Measurements from ENCODE around the gene PLD5. TPM values are rescaled to one million over a fixed set of nuclear protein-coding genes. Genes with fewer than 3 reads are reported as not detected.
"Not testable (repeated sequence)": the region's sequence is repeated elsewhere in the genome, so short reads cannot be mapped to it uniquely, and the experiment has no call there.

PLD5 gene
- total and polyA plus RNA-seq, 2 of the 13 experiments (the other 11 are each of a cell fraction or from before 2014, with no cell fraction given) = not detected

- TF ChIP-seq ZNF614 (CRISPR knock-in tag; IDR thresholded peaks at IDR 0.05; ENCODE audit: borderline replicate concordance) (no peak), RFX1 (IDR thresholded peaks at IDR 0.05) (no peak)
These were observed 404.1 kb downstream of the PLD5 start (continued) for GRCh38 chr1:242120432-242120831.

DNA sequence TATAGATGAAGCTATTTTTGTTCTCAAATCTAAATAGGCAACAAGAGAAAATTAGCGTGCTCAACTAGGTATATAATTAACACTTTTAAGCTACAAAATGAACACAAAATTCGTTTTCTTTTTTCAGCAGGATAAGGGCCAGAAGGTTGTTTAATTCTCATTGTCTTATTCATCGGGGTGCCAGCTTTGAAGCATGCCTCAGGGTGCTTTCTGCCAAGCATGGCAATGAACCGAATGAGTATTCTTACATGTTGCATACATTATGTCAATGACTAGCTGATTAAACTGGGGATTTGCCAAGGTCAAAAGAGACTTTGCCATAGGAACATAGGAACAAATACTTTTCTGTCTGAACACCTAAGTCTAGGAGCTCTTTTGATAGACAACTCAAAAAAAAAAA, 423.6 kb downstream of the PLD5 start:
- no peak overlapping the region for H3K4me3 ChIP-seq (replicated peaks in 1 of 3; ENCODE audit: insufficient read depth in 1 of 3, low read depth in 2 of 3, low read length in 3 of 3)
- no peaks in the 10 kb centered on the region for H4K20me1 ChIP-seq (ENCODE audit: insufficient read depth, low read length)
- in situ Hi-C loops (cut with HindIII; ENCODE audit: extremely low pct_ligation_motif_present, low pct_unique_long_range_greater_than_20kb) = no loop called here
- no peak overlapping the region for H2AFZ ChIP-seq (ENCODE audit: low read length)
- FAIRE-seq = no peak
- no peaks in the 10 kb centered on the region; a peak in 1 of 5 replicates for H3K27me3 ChIP-seq (ENCODE audit: control insufficient read depth in 1 of 2, insufficient read depth in 2 of 2, low read length in 2 of 2)
- no peak overlapping the region for H3K4me2 ChIP-seq (ENCODE audit: low read depth, low read length)
- CTCF ChIA-PET (ENCODE audit: low intra/inter-chr PET ratio, low total read pairs) = no interaction called here
- no TSS peak for BruUV-seq (replicated peaks)
- no peak for TF ChIP-seq AKAP8 (CRISPR knock-in tag; IDR thresholded peaks at IDR 0.05)
- TF ChIP-seq ZNF333 (CRISPR knock-in tag; IDR thresholded peaks at IDR 0.05; ENCODE audit: borderline replicate concordance) = no peak
- no peak for TF ChIP-seq ZNF530 (CRISPR knock-in tag; IDR thresholded peaks at IDR 0.05; ENCODE audit: low read depth)
- no peak for TF ChIP-seq ZNF496 (CRISPR knock-in tag; IDR thresholded peaks at IDR 0.05; ENCODE audit: insufficient replicate concordance)
- no peak for TF ChIP-seq ZNF205 (CRISPR knock-in tag; IDR thresholded peaks at IDR 0.05)
- no peak for TF ChIP-seq PHF20 (CRISPR knock-in tag; IDR thresholded peaks at IDR 0.05)
- TF ChIP-seq, protein P1, sequence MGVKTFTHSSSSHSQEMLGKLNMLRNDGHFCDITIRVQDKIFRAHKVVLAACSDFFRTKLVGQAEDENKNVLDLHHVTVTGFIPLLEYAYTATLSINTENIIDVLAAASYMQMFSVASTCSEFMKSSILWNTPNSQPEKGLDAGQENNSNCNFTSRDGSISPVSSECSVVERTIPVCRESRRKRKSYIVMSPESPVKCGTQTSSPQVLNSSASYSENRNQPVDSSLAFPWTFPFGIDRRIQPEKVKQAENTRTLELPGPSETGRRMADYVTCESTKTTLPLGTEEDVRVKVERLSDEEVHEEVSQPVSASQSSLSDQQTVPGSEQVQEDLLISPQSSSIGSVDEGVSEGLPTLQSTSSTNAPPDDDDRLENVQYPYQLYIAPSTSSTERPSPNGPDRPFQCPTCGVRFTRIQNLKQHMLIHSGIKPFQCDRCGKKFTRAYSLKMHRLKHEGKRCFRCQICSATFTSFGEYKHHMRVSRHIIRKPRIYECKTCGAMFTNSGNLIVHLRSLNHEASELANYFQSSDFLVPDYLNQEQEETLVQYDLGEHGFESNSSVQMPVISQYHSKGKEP (CRISPR knock-in tag; IDR thresholded peaks at IDR 0.05) = no peak
- TF ChIP-seq BRD4 (CRISPR knock-in tag; IDR thresholded peaks at IDR 0.05) = no peak
- TF ChIP-seq ZNF331 (CRISPR knock-in tag; IDR thresholded peaks at IDR 0.05) = no peak
- TF ChIP-seq GPBP1L1 (CRISPR knock-in tag; IDR thresholded peaks at IDR 0.05) = no peak
- TF ChIP-seq KDM5B (CRISPR knock-in tag; IDR thresholded peaks at IDR 0.05; ENCODE audit: borderline replicate concordance) = no peak
- no peak for TF ChIP-seq ZNF362 (CRISPR knock-in tag; IDR thresholded peaks at IDR 0.05; ENCODE audit: borderline replicate concordance)
- no peak for TF ChIP-seq TCF12 (IDR thresholded peaks at IDR 0.05)
- no peak for TF ChIP-seq TCF12 (CRISPR knock-in tag; IDR thresholded peaks at IDR 0.05)
- H3K9me3 ChIP-seq (ENCODE audit: low read length) = no peaks in the 10 kb centered on the region
- no peak for DNase-seq (ENCODE audit: low spot score)
- no peak overlapping the region for H3K27ac ChIP-seq (ENCODE audit: extremely low read length, insufficient read depth, low read length)
- POLR2A ChIA-PET = no interaction called here
- no peaks in the 10 kb centered on the region for H3K79me2 ChIP-seq (ENCODE audit: insufficient read depth, low read length)
- no peak for ATAC-seq
- H3K4me1 ChIP-seq (ENCODE audit: insufficient read depth, low read length) = no peaks in the 10 kb centered on the region
- under 1% methylated on average over 4 of the region's 4 CpGs for WGBS (ENCODE audit: low lambda C conversion rate)
- H3K9ac ChIP-seq (ENCODE audit: insufficient read depth, low read depth, low read length) = no peak overlapping the region
- H3K36me3 ChIP-seq (replicated peaks in 1 of 2; ENCODE audit: control insufficient read depth in 1 of 2, insufficient read depth in 2 of 2, low read length in 2 of 2) = no peaks in the 10 kb centered on the region
- intact Hi-C loops (cut with micrococcal nuclease; ENCODE audit: unreplicated experiment) = no loop called here

- POLR2A ChIA-PET; H3K27ac ChIP-seq (ENCODE audit: extremely low read length, insufficient read depth, low read length); intact Hi-C loops (cut with micrococcal nuclease; ENCODE audit: unreplicated experiment); H3K4me1 ChIP-seq (ENCODE audit: insufficient read depth, low read length); H3K4me2 ChIP-seq (ENCODE audit: low read depth, low read length); DNase-seq (ENCODE audit: low spot score); H2AFZ ChIP-seq (ENCODE audit: low read length); H3K27me3 ChIP-seq (ENCODE audit: control insufficient read depth in 1 of 2, insufficient read depth in 2 of 2, low read length in 2 of 2); H3K9ac ChIP-seq (ENCODE audit: insufficient read depth, low read depth, low read length); CTCF ChIA-PET (ENCODE audit: low intra/inter-chr PET ratio, low total read pairs); FAIRE-seq; H3K79me2 ChIP-seq (ENCODE audit: insufficient read depth, low read length); H3K36me3 ChIP-seq (replicated peaks in 1 of 2; ENCODE audit: control insufficient read depth in 1 of 2, insufficient read depth in 2 of 2, low read length in 2 of 2); H4K20me1 ChIP-seq (ENCODE audit: insufficient read depth, low read length); BruUV-seq (replicated peaks); in situ Hi-C loops (cut with HindIII; ENCODE audit: extremely low pct_ligation_motif_present, low pct_unique_long_range_greater_than_20kb); H3K4me3 ChIP-seq (replicated peaks in 1 of 3; ENCODE audit: insufficient read depth in 1 of 3, low read depth in 2 of 3, low read length in 3 of 3); H3K9me3 ChIP-seq (ENCODE audit: low read length); ATAC-seq: not testable (repeated sequence)
- 18% methylated on average over 2 of the region's 3 CpGs for WGBS (ENCODE audit: low lambda C conversion rate)
These were observed 427.2 kb downstream of the PLD5 start for GRCh38 chr1:242097283-242097682.
